COR-L47 (cell line): ENCODE measurements around the gene EPHB1.
"Not testable (repeated sequence)": the region's sequence is repeated elsewhere in the genome, so short reads cannot be mapped to it uniquely, and the experiment has no call there.

Source experiments
- DNase-seq: peaks from one replicate; lab custom pipeline; 2025; lab: John Stamatoyannopoulos, UW

The EPHB1 gene

DNA sequence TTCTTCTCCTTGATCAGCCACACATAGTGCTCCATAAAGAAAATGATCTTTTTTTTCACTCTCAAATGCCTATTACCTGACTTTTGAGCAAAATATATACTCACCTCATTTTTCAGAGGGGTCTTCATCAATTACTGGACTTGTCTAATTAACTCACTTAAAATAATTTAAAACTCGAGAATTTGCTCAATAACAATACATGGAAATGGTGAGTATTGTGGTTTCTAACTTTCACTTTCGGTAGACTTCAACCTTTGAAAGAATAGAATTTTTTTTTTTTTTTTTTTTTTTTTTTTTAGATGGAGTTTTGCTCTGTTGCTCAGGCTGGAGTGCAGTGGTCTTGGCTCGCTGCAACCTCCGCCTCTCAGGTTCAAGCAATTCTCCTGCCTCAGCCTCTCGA is 17.7 kb upstream of the EPHB1 start:
- no peak for DNase-seq

DNA sequence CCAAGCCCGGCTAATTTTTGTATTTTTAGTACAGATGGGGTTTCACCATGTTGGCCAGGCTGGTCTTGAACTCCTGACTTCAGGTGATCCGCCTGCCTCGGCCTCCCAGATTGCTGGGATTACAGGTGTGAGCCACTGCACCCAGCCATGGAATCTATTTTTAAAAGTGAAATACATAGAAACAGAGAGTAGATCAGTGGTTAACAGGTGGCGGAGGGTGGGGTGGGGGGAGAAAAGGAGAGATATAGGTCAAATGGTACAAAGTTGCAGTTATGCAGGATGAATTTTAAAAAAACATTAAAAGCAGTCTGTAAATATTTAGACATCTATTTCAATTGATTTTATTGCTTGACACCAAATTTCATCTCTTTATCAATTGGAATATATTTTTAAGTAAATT is 6.8 kb upstream of the EPHB1 start:
- not testable (repeated sequence) for DNase-seq

DNA sequence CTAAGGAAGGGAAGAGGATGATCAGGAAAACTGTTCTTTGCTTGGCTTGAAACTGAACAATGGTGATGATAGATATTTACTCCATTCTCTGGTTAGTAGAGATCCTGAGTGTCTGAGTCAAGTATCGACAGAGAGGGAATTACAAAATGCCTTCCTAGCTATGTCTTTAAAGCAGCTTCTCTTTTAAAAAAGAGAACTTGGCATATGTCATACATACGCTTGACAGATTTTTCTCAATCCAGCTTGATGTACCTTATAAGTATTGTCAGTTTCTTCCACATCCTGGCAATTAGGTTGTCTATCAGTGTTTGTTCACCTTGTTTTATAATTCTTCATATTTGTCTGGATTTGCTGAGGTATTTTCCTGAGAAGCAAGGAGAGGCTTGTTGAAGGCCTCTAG is 5.0 kb upstream of the EPHB1 start:
- no peak for DNase-seq

DNA sequence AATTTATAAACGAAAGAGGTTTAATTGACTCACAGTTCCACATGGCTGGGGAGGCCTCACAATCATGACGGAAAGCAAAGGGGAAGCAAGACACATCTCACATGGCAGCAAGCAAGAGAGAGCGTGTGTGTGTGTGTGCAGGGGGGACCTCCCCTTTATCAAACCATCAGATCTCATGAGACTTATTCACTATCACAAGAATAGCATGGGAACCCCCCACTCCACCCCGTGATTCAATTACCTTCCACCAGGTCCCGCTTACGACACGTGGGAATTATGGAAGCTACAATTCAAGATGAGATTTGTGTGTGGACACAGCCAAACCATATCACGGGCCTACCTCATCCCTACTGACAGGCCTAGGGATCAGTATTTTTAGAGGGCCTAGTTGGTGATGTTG is 3.1 kb upstream of the EPHB1 start:
- no peak for DNase-seq

DNA sequence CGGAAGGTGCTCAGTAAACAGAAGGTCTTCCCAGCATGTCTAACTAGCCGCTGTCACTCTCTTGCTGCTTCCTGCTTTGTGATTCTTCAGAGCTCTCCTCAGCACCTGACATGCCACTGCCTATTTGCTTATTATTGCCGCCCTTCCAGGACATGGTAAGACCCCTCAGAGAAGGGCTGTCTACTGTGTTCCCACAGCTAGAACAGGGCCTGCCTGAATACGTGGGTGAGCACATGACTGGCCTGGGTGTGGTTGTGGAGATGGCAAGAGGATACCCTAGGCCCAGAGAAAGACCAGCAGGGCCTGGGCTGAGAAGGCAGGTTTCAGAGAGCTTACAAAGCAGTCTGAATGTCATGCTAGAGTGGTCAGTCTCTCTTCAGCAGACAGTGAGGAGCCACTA is 2.4 kb upstream of the EPHB1 start:
- DNase-seq = no peak

DNA sequence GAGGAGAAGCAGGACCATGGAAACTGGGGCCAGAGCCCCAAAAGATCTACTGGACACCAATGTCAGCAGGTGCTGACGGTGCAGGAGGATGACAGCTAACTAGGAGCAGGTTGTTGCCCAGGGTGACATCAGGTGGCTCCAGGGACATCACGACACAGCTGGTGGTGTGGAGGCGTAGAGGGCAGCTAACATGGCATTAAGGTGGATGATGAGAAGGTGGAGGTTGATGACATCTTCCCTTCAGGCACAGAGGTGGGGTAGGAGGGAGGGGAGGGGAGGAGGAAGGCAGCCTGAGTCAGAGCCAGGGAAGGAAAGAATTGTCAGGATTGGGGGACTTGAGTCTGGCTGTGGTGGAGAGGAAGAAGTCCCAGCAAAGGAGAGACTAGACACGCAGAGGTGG is 1.5 kb upstream of the EPHB1 start:
- DNase-seq = no peak

DNA sequence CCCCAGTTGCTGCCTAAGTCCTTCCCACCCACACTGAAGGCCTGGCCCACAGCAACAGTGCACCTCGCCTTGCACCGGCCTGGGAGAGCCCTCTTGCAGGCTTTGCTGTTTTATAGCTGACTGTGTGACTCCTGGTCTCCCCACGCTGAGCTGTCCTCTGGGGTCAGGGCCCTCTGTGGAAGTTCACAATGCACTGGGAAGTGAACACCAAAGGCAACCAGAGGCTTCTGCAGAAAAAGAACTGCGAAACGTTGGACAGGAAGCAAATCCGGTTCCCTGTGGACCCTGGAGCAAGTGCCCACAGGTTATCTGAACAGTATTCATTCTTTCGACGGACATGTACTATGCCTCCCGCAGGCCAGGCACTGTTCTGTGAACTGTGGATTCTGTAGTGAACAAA is 737 bp upstream of the EPHB1 start:
- DNase-seq = no peak

DNA sequence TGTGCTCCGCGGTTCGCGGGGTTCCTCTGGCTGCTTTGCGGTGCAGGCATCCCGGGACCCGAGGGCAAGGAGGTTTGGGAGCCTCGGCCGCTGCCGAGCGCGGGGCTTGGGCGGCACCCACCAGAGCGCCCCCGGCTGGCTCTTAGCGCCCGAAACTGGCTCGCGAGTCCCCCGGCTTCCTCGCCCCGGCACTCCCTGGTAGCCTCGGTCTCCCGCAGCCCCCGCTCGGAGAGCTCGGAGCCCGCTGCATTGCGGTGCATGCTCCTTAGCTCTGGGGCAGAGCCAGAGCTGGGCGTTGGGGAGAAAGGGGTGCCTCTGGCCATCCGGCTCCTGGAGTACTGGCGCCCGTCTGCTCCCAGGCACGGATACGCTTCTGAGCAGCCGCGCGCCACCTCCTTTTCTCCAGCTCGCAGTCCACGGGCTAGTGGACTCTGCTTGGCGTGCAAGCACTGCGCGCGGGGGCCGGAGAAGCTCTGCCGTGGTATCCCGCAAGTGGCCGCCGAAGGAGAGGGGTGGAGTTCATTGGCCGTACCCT is 753 bp downstream of the EPHB1 start:
- peak; percentile 48 for DNase-seq

DNA sequence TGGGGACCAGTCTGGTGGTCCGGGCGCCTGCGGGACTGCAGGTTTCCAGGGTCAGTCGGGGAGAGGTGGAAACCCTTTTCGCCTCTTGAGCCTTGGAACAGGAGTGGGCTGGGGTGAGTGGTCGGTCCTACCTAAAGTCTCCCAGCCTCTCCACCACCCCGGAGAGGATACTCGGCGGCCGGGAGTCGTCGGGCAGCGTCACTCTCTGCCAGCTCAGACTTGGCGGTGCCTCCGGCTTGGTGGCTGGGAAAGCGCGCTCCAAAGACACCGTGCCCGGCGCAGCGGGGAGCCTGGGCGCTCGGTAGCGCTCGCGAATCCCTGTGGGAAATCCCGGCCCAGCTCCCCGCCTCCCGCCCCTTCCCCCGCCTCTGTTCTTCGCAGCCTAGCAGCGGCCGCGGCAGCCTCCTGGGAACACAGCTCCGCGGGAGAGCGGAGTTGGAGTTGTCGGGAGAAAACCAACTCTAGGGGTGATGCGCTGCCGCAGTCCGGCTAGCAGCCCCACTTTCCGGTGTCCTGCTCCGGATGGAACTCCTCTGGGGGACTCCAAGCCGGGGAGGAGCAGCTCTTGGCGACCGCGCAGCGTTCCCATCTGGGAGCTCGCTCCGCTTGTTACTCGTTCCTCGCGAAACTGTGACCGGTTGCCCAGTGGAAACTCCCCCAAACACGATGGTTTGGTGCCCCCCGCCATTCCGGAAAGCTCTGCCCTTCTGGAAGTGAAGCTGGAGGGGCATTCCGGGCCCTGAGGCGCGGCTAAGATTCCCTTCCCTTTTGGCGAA is 1.4 kb downstream of the EPHB1 start:
- DNase-seq = peak; percentile 81

DNA sequence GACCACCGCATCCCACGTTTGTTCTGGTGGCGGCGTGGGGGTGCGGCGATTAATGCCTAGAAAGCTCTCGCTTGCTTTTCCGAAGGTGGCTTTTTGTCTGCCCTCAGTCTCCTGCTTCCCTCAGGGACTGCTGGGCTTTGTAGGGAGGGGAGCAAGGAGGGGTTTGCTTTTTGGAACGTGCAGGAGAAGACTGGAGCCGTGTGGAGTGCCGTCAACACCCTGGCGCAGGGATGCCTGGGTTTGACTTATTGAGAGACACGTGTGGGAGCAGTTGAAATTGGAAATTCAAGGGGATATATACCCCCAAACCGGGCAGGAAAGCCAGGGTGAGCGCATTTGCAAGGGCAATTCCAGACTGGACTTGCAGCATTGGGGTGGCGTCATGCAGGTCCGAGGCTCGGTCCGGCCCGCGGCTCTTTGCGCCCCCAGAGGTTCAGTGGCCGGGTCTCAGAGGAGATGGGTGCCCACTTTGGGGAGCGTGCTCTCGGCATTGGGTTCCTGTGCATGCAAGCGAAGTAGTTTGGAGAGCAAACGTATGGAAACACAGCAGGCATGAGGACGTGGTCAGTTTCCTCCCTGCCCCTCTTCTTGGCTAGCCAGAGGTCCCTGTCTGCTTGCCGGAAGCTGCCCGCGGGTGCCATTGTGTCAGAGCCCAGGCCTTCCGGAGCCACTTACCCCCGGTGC is 2.1 kb downstream of the EPHB1 start:
- no peak for DNase-seq

DNA sequence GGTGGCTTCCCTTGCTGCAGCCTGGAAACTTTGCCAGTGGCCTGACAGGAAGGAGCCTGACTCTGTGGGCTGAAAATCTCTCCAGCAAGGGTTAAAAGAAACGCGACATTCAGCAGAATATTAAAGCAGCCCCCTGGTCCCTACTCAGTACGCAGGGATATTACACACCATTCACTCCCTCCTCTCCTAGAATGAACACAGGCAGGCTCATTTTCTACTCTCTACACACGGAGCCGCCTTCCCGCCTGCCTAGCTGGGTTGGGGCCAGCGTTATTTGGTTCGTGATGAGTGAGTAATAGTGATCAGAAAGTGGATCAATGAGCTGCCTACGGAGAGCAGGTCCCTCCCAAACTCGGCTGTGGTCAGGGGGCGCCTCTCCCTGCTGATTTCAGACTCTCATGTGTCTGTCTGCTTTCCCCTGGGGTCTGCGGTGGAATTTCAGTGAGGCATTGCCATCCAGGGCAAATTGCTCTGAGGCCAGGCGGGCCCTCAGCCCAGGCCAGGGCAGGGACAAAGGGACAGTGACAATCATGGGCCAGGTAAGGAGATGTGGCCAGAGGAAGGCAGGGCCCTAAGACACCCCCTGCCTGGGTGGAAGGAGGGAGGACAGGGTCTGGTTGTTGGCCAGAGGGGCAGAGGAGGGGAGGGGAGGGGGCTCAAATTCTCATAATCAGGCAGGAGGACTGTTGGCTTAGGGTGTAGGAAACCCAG is 2.8 kb downstream of the EPHB1 start:
- DNase-seq = no peak

DNA sequence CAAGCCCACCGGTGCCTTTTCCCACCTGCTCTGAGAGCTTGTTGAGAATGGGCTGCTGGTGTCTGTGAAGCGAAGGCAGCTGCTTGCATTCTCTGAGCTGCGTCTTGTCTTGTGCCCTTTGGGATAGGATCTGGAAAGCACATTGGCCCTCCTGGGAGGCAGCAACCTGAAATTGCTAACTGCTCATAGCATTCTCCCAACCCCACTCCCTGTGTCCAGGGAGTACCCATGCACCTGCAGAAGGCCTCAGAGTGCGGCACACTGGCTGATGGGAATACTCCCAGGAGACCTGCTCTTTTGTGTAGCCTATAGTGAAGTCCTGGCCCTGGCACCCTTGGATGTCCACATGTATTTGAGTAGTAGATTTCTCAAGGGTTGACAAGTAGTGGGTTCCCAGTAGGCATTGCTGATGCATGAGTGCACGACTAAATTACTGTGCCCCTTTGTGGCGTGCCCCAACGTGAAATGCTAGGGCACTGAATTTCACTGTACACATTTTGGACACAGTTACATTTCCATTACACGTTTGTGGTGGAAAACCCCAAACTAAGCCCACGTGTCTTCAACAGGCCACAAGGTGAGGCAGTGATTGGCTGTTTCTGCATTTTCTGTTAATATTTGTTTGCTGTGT is 3.7 kb downstream of the EPHB1 start:
- DNase-seq = no peak

DNA sequence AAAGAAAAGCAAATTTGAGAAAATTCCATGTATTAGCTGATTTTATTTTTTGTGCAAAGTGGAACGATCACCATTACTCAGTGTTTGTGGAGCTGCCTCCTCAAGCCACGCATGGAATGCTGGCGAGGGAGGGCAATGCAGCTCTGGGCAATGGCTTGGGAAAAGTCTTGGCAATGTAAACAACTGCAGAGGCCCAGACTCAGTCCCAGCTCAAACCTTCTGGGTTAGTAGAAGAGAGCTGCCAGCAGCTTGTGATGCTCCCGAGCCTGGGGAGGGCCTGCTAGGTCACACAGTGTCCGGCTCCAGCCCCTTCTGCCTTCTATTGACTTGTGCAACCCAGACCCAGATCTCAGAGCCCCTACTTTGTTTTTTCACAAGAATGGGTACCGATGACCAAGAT is 4.3 kb downstream of the EPHB1 start:
- DNase-seq = no peak

DNA sequence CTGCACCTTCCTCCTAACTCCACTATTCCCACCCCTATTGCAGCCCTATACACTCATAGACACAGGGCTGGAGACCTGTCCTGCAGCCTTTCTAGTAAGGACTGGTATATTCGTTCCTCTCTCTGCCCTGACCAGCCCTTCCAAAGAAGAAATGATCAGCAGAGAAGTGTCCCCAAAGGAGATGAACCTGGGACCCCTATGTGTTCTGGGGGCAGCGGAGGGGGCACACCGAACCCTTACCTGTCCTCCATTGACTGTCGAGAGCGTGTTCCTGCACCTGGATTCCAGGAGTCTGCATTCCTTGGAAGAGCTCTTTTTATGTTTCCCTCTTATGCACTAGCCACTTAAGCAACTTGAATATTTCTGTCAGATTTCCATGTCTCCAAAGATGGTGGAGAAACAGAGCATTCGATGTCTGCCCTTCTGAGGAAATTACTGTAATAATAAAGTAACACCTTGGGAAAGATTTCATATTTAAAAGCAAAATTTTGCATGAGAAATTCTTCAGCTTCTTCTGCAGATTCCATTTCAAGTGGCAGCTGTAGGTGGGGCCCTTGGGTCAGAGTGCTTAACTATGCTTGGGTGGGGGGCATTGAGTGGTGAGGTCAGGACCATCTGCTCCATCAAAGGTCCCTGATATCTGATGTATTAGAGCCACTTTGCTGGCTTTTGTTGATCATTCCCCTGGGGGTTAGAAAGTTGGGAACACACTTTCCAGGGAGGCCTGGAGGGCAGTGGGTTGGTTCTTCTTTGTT is 6.3 kb downstream of the EPHB1 start:
- no peak for DNase-seq

DNA sequence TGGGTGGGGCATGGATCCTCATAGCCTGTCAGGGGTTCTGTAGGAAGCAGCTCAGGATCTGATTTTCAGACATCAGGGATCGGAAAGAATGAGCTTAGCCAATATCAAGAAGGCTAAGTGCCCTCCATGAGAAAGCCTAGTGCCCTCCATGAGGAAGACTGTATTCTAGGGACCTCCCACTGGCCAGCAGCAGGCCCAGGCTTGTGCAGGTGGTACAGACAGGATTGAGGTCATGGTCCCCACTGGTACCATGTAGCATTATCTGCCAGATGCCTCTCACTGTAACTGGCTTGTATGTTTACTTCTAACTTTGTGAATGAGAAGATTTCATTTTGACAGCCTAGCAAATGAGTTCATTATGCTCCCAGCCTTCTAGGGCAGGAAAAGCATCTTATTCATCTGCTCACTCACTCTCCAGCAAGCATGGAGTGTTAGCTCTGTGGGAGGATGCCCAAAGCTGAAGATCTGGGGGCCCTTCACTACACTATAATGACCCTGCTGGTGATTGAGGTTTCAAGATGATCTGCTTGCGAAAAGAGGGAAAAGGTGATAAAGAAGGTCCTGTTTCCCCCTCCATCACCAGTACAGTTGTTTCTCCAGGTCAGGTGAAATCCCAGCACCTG is 7.5 kb downstream of the EPHB1 start:
- no peak for DNase-seq

DNA sequence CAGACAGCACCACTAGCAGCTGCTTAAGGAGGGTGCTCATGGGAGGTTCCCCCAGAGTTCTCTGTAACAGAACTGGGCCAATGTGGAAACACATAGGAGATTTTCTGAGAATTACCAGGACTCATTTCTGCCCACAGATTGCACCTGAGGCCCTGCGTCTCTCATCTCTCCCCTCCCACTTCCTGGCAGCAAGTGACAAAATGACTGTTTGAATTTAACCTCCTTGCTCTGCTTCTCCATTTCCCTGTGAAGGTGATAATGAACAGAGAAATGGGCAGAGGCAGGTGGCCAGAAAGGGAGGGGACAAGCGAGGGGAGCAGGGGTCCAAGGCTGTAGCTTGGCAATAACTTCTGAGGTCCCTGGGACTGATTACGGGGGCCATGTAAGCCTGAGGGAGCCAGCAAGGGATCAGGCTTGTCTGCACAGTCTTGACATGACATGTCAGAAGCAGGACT is 8.0 kb downstream of the EPHB1 start:
- no peak for DNase-seq

DNA sequence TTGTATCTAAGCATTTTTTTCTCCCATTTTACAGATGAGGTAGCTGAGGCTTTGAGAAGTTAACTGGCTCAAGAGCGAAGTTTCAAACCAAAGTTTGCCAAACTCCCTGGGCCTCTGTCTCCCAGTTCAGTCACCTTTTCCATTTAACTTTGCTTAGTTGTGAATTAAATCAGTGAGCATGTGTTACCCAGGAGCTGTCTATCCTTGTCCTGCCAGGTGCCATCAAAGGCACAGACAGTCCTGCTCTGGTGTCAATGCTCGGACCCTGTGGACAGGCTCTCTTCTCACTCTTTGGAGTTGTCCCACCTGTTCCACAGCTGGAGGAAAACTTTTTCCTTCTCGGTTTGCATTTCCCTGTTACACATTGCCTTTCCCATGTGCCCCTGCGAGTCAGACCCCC is 8.6 kb downstream of the EPHB1 start:
- no peak for DNase-seq

DNA sequence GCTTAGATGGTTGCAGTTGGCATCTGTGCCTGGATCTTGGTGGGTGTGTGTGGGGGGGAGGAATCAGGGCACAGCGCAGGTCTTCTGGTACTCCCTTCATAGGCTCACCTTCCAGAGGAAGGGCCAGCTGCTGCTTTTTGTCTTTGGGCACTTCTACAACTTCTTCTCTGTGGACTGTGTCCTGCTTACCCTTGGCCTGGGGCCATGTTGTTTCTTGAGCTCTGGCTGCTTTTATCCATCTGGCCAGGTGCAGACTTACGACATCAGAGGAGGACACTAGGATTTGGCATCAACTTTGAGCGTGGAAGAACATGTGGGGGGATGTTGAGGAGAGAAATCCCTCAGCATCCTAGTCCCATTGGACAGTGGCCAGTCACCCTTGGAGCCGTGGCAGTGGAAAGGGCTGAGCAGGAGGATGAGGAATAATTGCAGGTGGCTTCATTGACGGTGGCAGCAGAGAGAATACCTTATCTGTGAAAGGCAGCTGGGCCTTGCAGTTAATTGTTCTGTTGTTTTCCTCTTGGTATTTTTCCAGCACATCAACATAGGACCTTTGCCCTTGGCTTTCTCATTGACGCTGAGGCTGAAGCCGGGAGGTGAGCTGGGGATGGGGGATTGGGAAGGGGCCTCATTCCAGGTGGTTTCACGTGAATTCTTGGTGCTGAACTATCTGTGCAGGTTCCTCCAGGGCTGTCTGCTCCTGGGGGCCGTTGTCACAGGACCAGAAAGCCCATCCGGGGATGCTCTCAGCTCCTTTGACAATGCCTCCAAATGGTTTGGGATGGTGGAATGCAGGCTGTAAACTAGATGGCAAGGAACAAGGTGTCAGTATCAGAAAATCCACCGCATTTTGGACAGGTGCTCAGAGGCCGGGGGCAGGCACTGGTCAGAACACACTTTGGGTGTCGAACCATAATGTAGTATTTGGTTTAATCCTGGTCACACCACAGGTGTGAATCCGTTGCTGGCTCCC is 9.7 kb downstream of the EPHB1 start:
- DNase-seq = peak; percentile 86

DNA sequence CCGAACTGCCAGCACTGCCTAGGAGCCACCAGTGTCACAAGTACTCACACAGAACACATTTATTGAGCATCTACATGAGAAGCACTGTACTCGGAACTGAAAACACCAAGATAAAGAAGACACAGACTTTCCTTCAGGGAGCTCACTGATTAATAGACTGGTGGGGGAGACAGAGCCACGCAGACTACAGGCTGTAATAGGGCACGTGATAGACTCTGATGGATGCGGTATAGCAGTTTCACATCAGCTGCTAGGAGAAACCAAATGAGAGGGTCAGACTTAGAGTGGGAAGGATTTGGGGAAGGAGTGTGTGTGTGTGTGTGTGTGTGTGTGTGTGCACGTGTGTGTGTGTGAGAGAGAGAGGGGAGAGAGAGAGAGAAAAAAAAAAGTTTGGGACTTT is 12.1 kb downstream of the EPHB1 start:
- DNase-seq = no peak

DNA sequence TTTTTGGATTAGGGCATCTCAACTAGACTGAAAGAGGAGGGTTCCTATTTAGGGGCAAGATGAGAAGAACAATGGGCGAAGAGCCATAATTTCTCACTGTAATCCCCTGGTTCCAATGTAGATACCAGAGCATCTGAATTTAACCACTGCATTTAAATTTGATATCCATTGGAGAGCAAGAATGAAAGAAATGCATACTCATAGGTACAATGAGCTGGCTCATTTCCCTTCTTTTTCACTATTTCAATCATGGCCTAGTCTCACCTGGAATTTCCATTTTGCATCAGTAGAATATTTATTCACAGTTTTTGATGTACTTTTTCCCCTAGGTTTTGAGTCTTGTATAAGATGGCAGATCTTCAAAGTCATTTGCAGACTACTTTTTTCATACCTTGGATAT is 13.8 kb downstream of the EPHB1 start:
- DNase-seq = no peak
